Glutamatergic neuron (in vitro differentiated cells): ENCODE results near the gene EXOC4. TPM values are rescaled to one million over a fixed set of nuclear protein-coding genes. Genes with fewer than 3 reads are reported as not detected.

Source experiments
- DNase-seq: peaks from one replicate; pipeline ENCODE4 v3.0.0; 2022
- H3K27ac Mint-ChIP-seq: one replicate; pipeline ENCODE4 v1.8.0; 2020; ENCODE audit warnings: mild to moderate bottlenecking, mixed read lengths, inconsistent platforms; ENCODE audit not compliant: unreplicated experiment
- H3K27me3 Mint-ChIP-seq: one replicate; pipeline ENCODE4 v1.8.0; 2020; ENCODE audit warnings: mild to moderate bottlenecking, moderate library complexity, mixed read lengths, inconsistent platforms; ENCODE audit not compliant: unreplicated experiment
- H3K36me3 Mint-ChIP-seq: one replicate; pipeline ENCODE4 v1.8.0; 2020; ENCODE audit warnings: mild to moderate bottlenecking, mixed read lengths, inconsistent platforms; ENCODE audit not compliant: unreplicated experiment
- H3K4me1 Mint-ChIP-seq: one replicate; pipeline ENCODE4 v1.8.0; 2020; ENCODE audit warnings: mild to moderate bottlenecking, low read depth, mixed read lengths, inconsistent platforms; ENCODE audit not compliant: unreplicated experiment
- H3K4me3 Mint-ChIP-seq: one replicate; pipeline ENCODE4 v1.8.0; 2020; ENCODE audit warnings: mild to moderate bottlenecking, mixed read lengths, inconsistent platforms; ENCODE audit not compliant: unreplicated experiment
- H3K9me3 Mint-ChIP-seq: one replicate; pipeline ENCODE4 v1.8.0; 2020; ENCODE audit warnings: mild to moderate bottlenecking, moderate library complexity, mixed read lengths, inconsistent platforms; ENCODE audit not compliant: unreplicated experiment
- CTCF ChIP-seq: fragments of 200-600 bp; sonication (generic); IDR thresholded peaks from one replicate; pipeline ENCODE4 v1.5.0; 2021; ENCODE audit not compliant: partially characterized antibody, unreplicated experiment
- total RNA-seq: library from RNA; stranded (reverse); fragmentation: NEBNext Ultra II Directional; extraction: Animal tissue kit (Norgen Biotek cat#: 25700); gene quantifications from one replicate; pipeline ENCODE4 v1.2.1, GENCODE V29; 2021; ENCODE audit not compliant: unreplicated experiment

The EXOC4 gene
- total RNA-seq, 1 donor from 2014 or later, result 73.8 TPM

- TF ChIP-seq CTCF, result no peak
- no peaks in the 10 kb centered on the region for H3K27me3 Mint-ChIP-seq
- no peak for DNase-seq
- H3K36me3 Mint-ChIP-seq, result no peaks in the 10 kb centered on the region
- H3K4me3 Mint-ChIP-seq, result no peak overlapping the region
- no peak overlapping the region for H3K27ac Mint-ChIP-seq
- H3K4me1 Mint-ChIP-seq, result peaks cover 2% of the 10 kb centered on the region
- no peaks in the 10 kb centered on the region for H3K9me3 Mint-ChIP-seq
These were observed 5.3 kb downstream of the EXOC4 start for GRCh38 chr7:133258174-133258573.

- no peak for TF ChIP-seq CTCF
- Mint-ChIP-seq H3K27me3 (no peaks in the 10 kb centered on the region), H3K4me1 (peaks cover 11% of the 10 kb centered on the region), H3K9me3 (no peaks in the 10 kb centered on the region), H3K27ac (no peak overlapping the region), H3K4me3 (no peak overlapping the region), H3K36me3 (no peaks in the 10 kb centered on the region)
- DNase-seq, result no peak
These were observed 12.9 kb downstream of the EXOC4 start for GRCh38 chr7:133265821-133266220.

GRCh38 chr7:133268355-133268754 lies 15.5 kb downstream of the EXOC4 start:
- TF ChIP-seq CTCF, result no peak
- no peak overlapping the region for H3K4me3 Mint-ChIP-seq
- no peak for DNase-seq
- no peaks in the 10 kb centered on the region for H3K27me3 Mint-ChIP-seq
- no peaks in the 10 kb centered on the region for H3K9me3 Mint-ChIP-seq
- H3K27ac Mint-ChIP-seq, result no peak overlapping the region
- H3K36me3 Mint-ChIP-seq, result no peaks in the 10 kb centered on the region
- H3K4me1 Mint-ChIP-seq, result peaks cover 14% of the 10 kb centered on the region

GRCh38 chr7:133272336-133272735 lies 19.5 kb downstream of the EXOC4 start:
- H3K27ac Mint-ChIP-seq, result no peak overlapping the region
- peaks cover 14% of the 10 kb centered on the region for H3K4me1 Mint-ChIP-seq
- TF ChIP-seq CTCF, result no peak
- H3K4me3 Mint-ChIP-seq, result no peak overlapping the region
- DNase-seq, result no peak
- H3K27me3 Mint-ChIP-seq, result no peaks in the 10 kb centered on the region
- no peaks in the 10 kb centered on the region for H3K9me3 Mint-ChIP-seq
- no peaks in the 10 kb centered on the region for H3K36me3 Mint-ChIP-seq

- H3K36me3 Mint-ChIP-seq, result peaks cover 3% of the 10 kb centered on the region
- no peak for DNase-seq
- H3K27me3 Mint-ChIP-seq, result no peaks in the 10 kb centered on the region
- no peak overlapping the region for H3K27ac Mint-ChIP-seq
- H3K4me3 Mint-ChIP-seq, result no peak overlapping the region
- TF ChIP-seq CTCF, result no peak
- H3K4me1 Mint-ChIP-seq, result peaks cover 14% of the 10 kb centered on the region
- no peaks in the 10 kb centered on the region for H3K9me3 Mint-ChIP-seq
These were observed 20.3 kb downstream of the EXOC4 start for GRCh38 chr7:133273227-133273626.
